Subcutaneous abdominal adipose tissue (tissue), 5 donors: ENCODE measurements around the gene TMEM82.
A peak's percentile ranks its signal among the peaks of the same experiment; 100 is the strongest.

ENCODE experiments used
- H3K27ac ChIP-seq: one replicate; pipeline ENCODE4 v1.7.0; 2013; ENCODE audit warnings: low read depth, mild to moderate bottlenecking, inconsistent platforms, low read length, moderate library complexity
- H3K27me3 ChIP-seq, 5 donors: one replicate each; pipeline ENCODE4 v1.7.0; 2013; ENCODE audit warnings: low read length in 5 of 5, inconsistent platforms in 1 of 5; ENCODE audit not compliant: control insufficient read depth in 5 of 5, insufficient read depth in 4 of 5
- H3K36me3 ChIP-seq, 5 donors: one replicate each; pipeline ENCODE4 v1.7.0; 2013; ENCODE audit warnings: low read length in 5 of 5; ENCODE audit not compliant: control insufficient read depth in 5 of 5, insufficient read depth in 5 of 5
- H3K4me1 ChIP-seq, 5 donors: one replicate each; pipeline ENCODE4 v1.7.0; 2013; ENCODE audit warnings: low read length in 5 of 5, mild to moderate bottlenecking in 3 of 5, moderate library complexity in 1 of 5; ENCODE audit not compliant: control insufficient read depth in 5 of 5, insufficient read depth in 5 of 5
- H3K4me3 ChIP-seq, 5 donors: one replicate each; pipeline ENCODE4 v1.7.0; 2013; ENCODE audit warnings: low read length in 5 of 5, low read depth in 1 of 5
- H3K9ac ChIP-seq, 5 donors: one replicate each; pipeline ENCODE4 v1.7.0; 2013; ENCODE audit warnings: low read length in 5 of 5, mild to moderate bottlenecking in 4 of 5, moderate library complexity in 3 of 5
- H3K9me3 ChIP-seq, 5 donors: one replicate each; pipeline ENCODE4 v1.7.0; 2013; ENCODE audit warnings: low read length in 5 of 5; ENCODE audit not compliant: control insufficient read depth in 5 of 5
- donor health status: healthy.
- donor health status: healthy.
- donor health status: healthy.
- donor health status: healthy.
- donor health status: healthy.

TMEM82 gene

GRCh38 chr1:15775706-15776105 is 33.4 kb downstream of the TMEM82 start:
- H3K36me3 ChIP-seq, result peaks cover 0 to 13% (median 2%) of the 10 kb centered on the region in 5 donors
- no peak overlapping the region for H3K27ac ChIP-seq
- no peak overlapping the region for H3K9ac ChIP-seq

GRCh38 chr1:15777909-15778707 is 35.8 kb downstream of the TMEM82 start:
- Histone ChIP-seq H3K4me3 (no peak overlapping the region), H3K27me3 (no peaks in the 10 kb centered on the region), H3K9me3 (no peaks in the 10 kb centered on the region), H3K4me1 (peaks cover 0 to 7% (median 0%) of the 10 kb centered on the region in 5 donors), H3K27ac (no peak overlapping the region), H3K36me3 (peaks cover 0 to 5% (median 0%) of the 10 kb centered on the region in 5 donors), H3K9ac (no peak overlapping the region)

More at GRCh38 chr1:15775706-15776105, 33.4 kb downstream of the TMEM82 start:
- Histone ChIP-seq H3K4me1 (peaks cover 0 to 3% (median 0%) of the 10 kb centered on the region in 5 donors), H3K4me3 (no peak overlapping the region), H3K27me3 (peaks cover 0 to 3% (median 0%) of the 10 kb centered on the region in 5 donors), H3K9me3 (no peaks in the 10 kb centered on the region)

GRCh38 chr1:15785683-15786082 is 43.4 kb downstream of the TMEM82 start:
- H3K4me1 ChIP-seq, result peaks cover 0 to 21% (median 11%) of the 10 kb centered on the region in 5 donors
- no peak overlapping the region for H3K4me3 ChIP-seq
- H3K27ac ChIP-seq, result peak overlapping the region; percentile 50
- no peak overlapping the region for H3K9ac ChIP-seq
- no peaks in the 10 kb centered on the region for H3K27me3 ChIP-seq
- H3K36me3 ChIP-seq, result peaks cover 0 to 5% (median 0%) of the 10 kb centered on the region in 5 donors
- H3K9me3 ChIP-seq, result no peaks in the 10 kb centered on the region

- Histone ChIP-seq H3K9me3 (no peaks in the 10 kb centered on the region), H3K27ac (peak overlapping the region; percentile 50), H3K4me1 (peaks cover 0 to 18% (median 11%) of the 10 kb centered on the region in 5 donors), H3K9ac (no peak overlapping the region), H3K36me3 (peaks cover 0 to 5% (median 0%) of the 10 kb centered on the region in 5 donors), H3K27me3 (no peaks in the 10 kb centered on the region), H3K4me3 (no peak overlapping the region)
These were observed 44.3 kb downstream of the TMEM82 start for GRCh38 chr1:15786581-15786980.

GRCh38 chr1:15788624-15789301 is 46.5 kb downstream of the TMEM82 start:
- Histone ChIP-seq H3K27me3 (peaks cover 0 to 2% (median 0%) of the 10 kb centered on the region in 5 donors), H3K9ac (no peak overlapping the region), H3K27ac (no peak overlapping the region), H3K9me3 (no peaks in the 10 kb centered on the region), H3K4me3 (no peak overlapping the region), H3K4me1 (peaks cover 0 to 24% (median 18%) of the 10 kb centered on the region in 5 donors), H3K36me3 (peaks cover 0 to 5% (median 0%) of the 10 kb centered on the region in 5 donors)

- Histone ChIP-seq H3K27ac (peak overlapping the region; percentile 83), H3K9ac (peak overlapping the region in 3 of 5 donors; percentile 35 to 72 (median 43)), H3K36me3 (no peaks in the 10 kb centered on the region), H3K4me1 (peaks cover 19 to 43% (median 31%) of the 10 kb centered on the region in 5 donors), H3K27me3 (peaks cover 0 to 2% (median 0%) of the 10 kb centered on the region in 5 donors), H3K9me3 (no peaks in the 10 kb centered on the region), H3K4me3 (no peak overlapping the region)
These were observed 53.8 kb downstream of the TMEM82 start for GRCh38 chr1:15796086-15796462.
